Neutrophil (primary cell): ENCODE results near the gene PREX1.

ENCODE experiments used
- H3K27ac ChIP-seq: fragments of 200-600 bp; sonication (generic); 2 replicates; pipeline ENCODE4 v1.5.1; 2016; ENCODE audit warnings: mild to moderate bottlenecking, moderate library complexity
- H3K27me3 ChIP-seq: fragments of 200-600 bp; sonication (generic); 2 replicates; pipeline ENCODE4 v1.6.0; 2016; ENCODE audit warnings: mild to moderate bottlenecking
- H3K36me3 ChIP-seq: fragments of 200-600 bp; sonication (generic); 2 replicates; pipeline ENCODE4 v1.5.1; 2017
- H3K4me1 ChIP-seq, 2 experiments: fragments of 200-600 bp in 1 of 2; sonication (generic) in 1 of 2; 1 replicate in 1 of 2; 2 replicates in 1 of 2; pipeline versions ENCODE4 v1.5.1 to v1.6.1; 2013 to 2016; ENCODE audit warnings: low read depth in 1 of 2, low read length in 1 of 2, mild to moderate bottlenecking in 1 of 2, moderate library complexity in 1 of 2; ENCODE audit not compliant: control insufficient read depth in 1 of 2, insufficient read depth in 1 of 2
- H3K4me3 ChIP-seq, 2 experiments: fragments of 200-600 bp in 1 of 2; sonication (generic) in 1 of 2; 1 replicate in 1 of 2; 2 replicates in 1 of 2; pipeline ENCODE4 v1.5.1; 2013 to 2016; ENCODE audit warnings: low read depth in 1 of 2, low read length in 1 of 2, mild to moderate bottlenecking in 1 of 2, moderate library complexity in 1 of 2
- H3K9me3 ChIP-seq: fragments of 200-600 bp; sonication (generic); 2 replicates; pipeline ENCODE4 v1.5.1; 2016
- TF ChIP-seq, protein P1 (sequence below): fragments of 200-600 bp; sonication (generic); IDR thresholded peaks from 2 replicates; pipeline ENCODE4 v1.5.1; 2016; ENCODE audit warnings: antibody characterized with exemption

The PREX1 gene

DNA sequence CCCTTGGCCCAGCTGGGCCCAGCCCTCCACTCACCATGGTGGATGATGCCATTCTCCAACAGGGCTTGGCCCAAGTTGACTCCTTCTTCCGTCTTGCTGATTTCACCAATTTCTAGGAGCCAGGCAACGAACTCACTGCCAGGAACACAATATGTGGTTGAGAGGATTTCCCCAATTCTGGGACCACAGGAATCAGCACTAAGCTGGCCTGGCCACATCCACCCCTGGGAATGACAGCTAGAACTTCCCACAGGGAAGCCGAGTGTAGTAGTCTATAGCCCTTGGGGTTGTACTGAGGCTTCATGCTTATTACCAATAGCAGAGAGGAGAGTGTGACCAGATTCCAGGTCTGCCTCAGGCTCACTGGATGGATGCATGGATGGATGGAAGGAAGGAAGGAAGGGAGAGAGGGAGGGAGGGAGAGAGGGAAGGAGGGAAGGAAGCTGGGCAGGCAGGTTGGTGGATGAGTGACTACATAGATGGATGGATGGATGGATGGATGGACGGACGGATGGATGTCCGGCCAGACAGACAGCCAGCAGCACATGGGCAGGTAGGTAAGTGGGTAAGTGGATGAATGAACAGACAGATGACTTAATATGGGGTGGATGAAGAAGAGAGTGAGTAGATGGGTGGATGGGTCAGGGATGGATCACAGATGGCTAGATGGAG lies 146.5 kb downstream of the PREX1 start:
- H3K27ac ChIP-seq = no peak overlapping the region
- H3K9me3 ChIP-seq = no peaks in the 10 kb centered on the region
- H3K4me3 ChIP-seq = no peak overlapping the region
- TF ChIP-seq, protein P1, sequence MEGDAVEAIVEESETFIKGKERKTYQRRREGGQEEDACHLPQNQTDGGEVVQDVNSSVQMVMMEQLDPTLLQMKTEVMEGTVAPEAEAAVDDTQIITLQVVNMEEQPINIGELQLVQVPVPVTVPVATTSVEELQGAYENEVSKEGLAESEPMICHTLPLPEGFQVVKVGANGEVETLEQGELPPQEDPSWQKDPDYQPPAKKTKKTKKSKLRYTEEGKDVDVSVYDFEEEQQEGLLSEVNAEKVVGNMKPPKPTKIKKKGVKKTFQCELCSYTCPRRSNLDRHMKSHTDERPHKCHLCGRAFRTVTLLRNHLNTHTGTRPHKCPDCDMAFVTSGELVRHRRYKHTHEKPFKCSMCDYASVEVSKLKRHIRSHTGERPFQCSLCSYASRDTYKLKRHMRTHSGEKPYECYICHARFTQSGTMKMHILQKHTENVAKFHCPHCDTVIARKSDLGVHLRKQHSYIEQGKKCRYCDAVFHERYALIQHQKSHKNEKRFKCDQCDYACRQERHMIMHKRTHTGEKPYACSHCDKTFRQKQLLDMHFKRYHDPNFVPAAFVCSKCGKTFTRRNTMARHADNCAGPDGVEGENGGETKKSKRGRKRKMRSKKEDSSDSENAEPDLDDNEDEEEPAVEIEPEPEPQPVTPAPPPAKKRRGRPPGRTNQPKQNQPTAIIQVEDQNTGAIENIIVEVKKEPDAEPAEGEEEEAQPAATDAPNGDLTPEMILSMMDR = no peak
- H3K4me1 ChIP-seq = no peaks in the 10 kb centered on the region
- H3K27me3 ChIP-seq = no peaks in the 10 kb centered on the region
- H3K36me3 ChIP-seq = peaks cover 100% of the 10 kb centered on the region

GRCh38 chr20:48680650-48681049 lies 147.1 kb downstream of the PREX1 start:
- no peaks in the 10 kb centered on the region for H3K27me3 ChIP-seq
- H3K27ac ChIP-seq = no peak overlapping the region
- peaks cover 100% of the 10 kb centered on the region for H3K36me3 ChIP-seq
- no peaks in the 10 kb centered on the region for H3K9me3 ChIP-seq
- no peak overlapping the region for H3K4me3 ChIP-seq
- TF ChIP-seq, protein P1 = no peak
- no peaks in the 10 kb centered on the region for H3K4me1 ChIP-seq

DNA sequence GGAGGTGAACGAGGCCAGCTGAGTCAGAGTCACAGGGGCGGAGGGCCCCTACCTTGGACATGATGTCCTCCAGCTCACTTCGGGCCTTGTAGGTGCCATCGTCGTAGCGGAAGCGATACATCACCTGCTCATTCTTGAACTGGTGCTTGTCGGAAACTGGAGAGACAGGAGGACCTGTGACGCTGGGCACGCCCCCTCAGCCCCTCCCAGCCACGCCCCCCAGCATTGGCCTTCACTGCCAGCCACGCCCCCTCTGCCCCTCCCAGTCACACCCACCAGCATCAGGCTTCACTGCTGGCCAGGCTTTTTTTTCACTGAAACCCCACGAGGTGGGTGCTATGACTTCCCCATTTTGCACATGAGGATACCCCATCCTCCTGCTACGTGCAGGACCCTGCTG lies 148.2 kb downstream of the PREX1 start:
- no peaks in the 10 kb centered on the region for H3K27me3 ChIP-seq

GRCh38 chr20:48679011-48679410 lies 148.8 kb downstream of the PREX1 start:
- peak overlapping the region; percentile 43 for H3K27ac ChIP-seq
- no peaks in the 10 kb centered on the region for H3K27me3 ChIP-seq
- peaks cover 100% of the 10 kb centered on the region for H3K36me3 ChIP-seq
- peaks cover 6 to 8% of the 10 kb centered on the region in 2 experiments for H3K4me1 ChIP-seq
- no peak overlapping the region for H3K4me3 ChIP-seq
- H3K9me3 ChIP-seq = no peaks in the 10 kb centered on the region
- TF ChIP-seq, protein P1 = no peak

More for the DNA sequence above, 148.2 kb downstream of the PREX1 start:
- H3K4me1 ChIP-seq = peaks cover under 1 to 2% of the 10 kb centered on the region in 2 experiments
- no peaks in the 10 kb centered on the region for H3K9me3 ChIP-seq
- TF ChIP-seq, protein P1 = no peak
- no peak overlapping the region for H3K4me3 ChIP-seq
- no peak overlapping the region for H3K27ac ChIP-seq
- H3K36me3 ChIP-seq = peaks cover 100% of the 10 kb centered on the region

GRCh38 chr20:48678421-48678820 lies 149.4 kb downstream of the PREX1 start:
- Histone ChIP-seq H3K9me3 (no peaks in the 10 kb centered on the region), H3K36me3 (peaks cover 100% of the 10 kb centered on the region), H3K4me1 (peaks cover 12 to 14% of the 10 kb centered on the region in 2 experiments), H3K27ac (peak overlapping the region; percentile 43), H3K4me3 (no peak overlapping the region), H3K27me3 (no peaks in the 10 kb centered on the region)
- TF ChIP-seq, protein P1 = no peak
